Measurements from ENCODE around the gene CPTP. TPM values are rescaled to one million over a fixed set of nuclear protein-coding genes. Genes with fewer than 3 reads are reported as not detected.

Gene CPTP
- total RNA-seq, 2 donors from 2014 or later, result 35.6 to 64.1 TPM

DNA sequence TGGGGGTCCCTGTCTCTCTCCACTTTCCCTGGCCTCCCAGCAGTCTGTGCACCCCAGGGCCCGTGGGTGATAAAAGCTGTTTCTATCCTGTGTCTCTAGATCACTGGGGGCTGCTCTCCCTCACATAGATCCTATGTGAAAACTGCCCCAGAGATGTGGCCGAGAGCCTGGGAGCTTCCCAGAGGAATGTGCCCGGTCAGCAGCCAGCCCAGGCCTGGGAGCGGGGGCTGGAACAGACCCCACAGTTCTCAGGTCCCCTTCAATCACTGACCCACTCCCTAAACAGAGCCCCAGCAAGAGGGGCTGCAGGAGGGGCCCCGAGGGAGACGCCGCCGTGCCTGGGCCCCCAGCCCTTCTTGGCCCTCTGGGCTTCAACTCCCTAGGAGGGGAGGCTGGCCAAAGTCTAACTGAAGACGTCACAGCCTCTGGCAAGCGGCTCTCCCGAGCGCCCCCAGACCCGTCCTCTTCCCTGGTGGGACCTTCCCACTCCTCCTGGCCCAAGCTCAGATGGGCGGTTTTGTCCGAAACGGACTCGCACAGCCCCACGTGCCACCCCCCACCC lies 33.4 kb downstream of the CPTP start:
- H3K36me3 ChIP-seq, result peaks cover 8% of the 10 kb centered on the region
- H3K27me3 ChIP-seq, result peaks cover 6 to 19% of the 10 kb centered on the region in 2 donors
- peaks cover 0 to 81% of the 10 kb centered on the region in 2 donors for H3K4me1 ChIP-seq
- H3K9me3 ChIP-seq, result no peaks in the 10 kb centered on the region
- peak overlapping the region; percentile 42 to 55 for H3K4me3 ChIP-seq
- DNase-seq (ENCODE audit: low spot score), result no peak
- no peak for TF ChIP-seq CTCF (IDR thresholded peaks at IDR 0.05)
- H3K27ac ChIP-seq, result peak overlapping the region; percentile 77 to 88

- H3K4me1 ChIP-seq, result peaks cover 0 to 74% of the 10 kb centered on the region in 2 donors
- DNase-seq (ENCODE audit: low spot score), result peak; percentile 86
- peaks cover 8% of the 10 kb centered on the region for H3K36me3 ChIP-seq
- H3K27me3 ChIP-seq, result peaks cover 6 to 17% of the 10 kb centered on the region in 2 donors
- H3K9me3 ChIP-seq, result no peaks in the 10 kb centered on the region
- peak within 1 kb of the TSS; percentile 77 to 88 for H3K27ac ChIP-seq
- peak within 1 kb of the TSS; percentile 42 to 55 for H3K4me3 ChIP-seq
- no peak for TF ChIP-seq CTCF (IDR thresholded peaks at IDR 0.05)
These were observed 34.0 kb downstream of the CPTP start, which contains the start of gene MXRA8 for GRCh38 chr1:1358433-1359271. MXRA8 (minus strand) TSS chr1:1358555; CDS start chr1:1358504, 51 bp downstream.

- H3K4me3 ChIP-seq, result peak overlapping the region in 1 of 2 donors; percentile 55
- no peak for DNase-seq (ENCODE audit: low spot score)
- peaks cover 4% of the 10 kb centered on the region for H3K36me3 ChIP-seq
- no peak for TF ChIP-seq CTCF (IDR thresholded peaks at IDR 0.05)
- H3K4me1 ChIP-seq, result peaks cover 0 to 67% of the 10 kb centered on the region in 2 donors
- H3K27ac ChIP-seq, result peak overlapping the region; percentile 77 to 88
- no peaks in the 10 kb centered on the region for H3K9me3 ChIP-seq
- H3K27me3 ChIP-seq, result peaks cover 1 to 11% of the 10 kb centered on the region in 2 donors
These were observed 34.7 kb downstream of the CPTP start for GRCh38 chr1:1359308-1359663.

GRCh38 chr1:1359664-1360468 lies 35.3 kb downstream of the CPTP start:
- peak overlapping the region; percentile 77 to 88 for H3K27ac ChIP-seq
- no peaks in the 10 kb centered on the region for H3K36me3 ChIP-seq
- peaks cover 0 to 5% of the 10 kb centered on the region in 2 donors for H3K27me3 ChIP-seq
- H3K4me3 ChIP-seq, result peak overlapping the region in 1 of 2 donors; percentile 55
- no peaks in the 10 kb centered on the region for H3K9me3 ChIP-seq
- no peak for DNase-seq (ENCODE audit: low spot score)
- H3K4me1 ChIP-seq, result peaks cover 0 to 62% of the 10 kb centered on the region in 2 donors
- no peak for TF ChIP-seq CTCF (IDR thresholded peaks at IDR 0.05)

DNA sequence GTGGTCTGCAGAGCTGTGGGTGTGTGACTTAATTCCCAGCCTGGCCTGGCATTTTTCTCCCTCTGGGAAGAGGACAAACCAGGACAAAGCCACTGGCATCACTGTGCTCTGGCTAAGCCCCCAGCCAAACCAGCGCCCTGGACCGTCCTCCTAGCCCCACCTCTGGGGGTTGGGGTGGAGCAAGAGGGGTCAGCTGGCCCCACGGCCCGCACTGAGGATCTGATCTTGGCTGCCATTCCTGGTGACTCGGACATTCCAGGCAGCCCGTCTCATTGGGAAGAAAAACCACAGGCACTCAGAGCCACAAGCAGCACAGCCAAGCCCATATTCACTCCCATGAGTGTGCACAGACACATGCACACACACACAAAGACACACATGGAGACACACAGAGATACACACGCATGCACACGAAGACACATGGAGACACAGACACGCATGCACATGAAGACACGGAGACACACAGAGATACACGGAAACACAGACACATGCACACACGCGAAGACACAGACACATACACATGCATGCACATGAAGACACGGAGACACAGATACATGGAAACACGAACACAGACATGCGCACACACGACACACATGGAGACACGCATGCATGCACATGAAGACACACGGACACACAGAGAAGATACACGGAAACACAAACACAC lies 36.0 kb downstream of the CPTP start:
- Histone ChIP-seq H3K36me3 (no peaks in the 10 kb centered on the region), H3K27ac (peak overlapping the region; percentile 77 to 88), H3K27me3 (peaks cover 0 to 4% of the 10 kb centered on the region in 2 donors), H3K4me1 (peaks cover 0 to 54% of the 10 kb centered on the region in 2 donors), H3K4me3 (no peak overlapping the region), H3K9me3 (no peaks in the 10 kb centered on the region)
- TF ChIP-seq CTCF (IDR thresholded peaks at IDR 0.05), result no peak
- peak; percentile 89 for DNase-seq (ENCODE audit: low spot score)

All from right atrium auricular region (tissue), 2 donors.